Upper lobe of left lung (tissue), 6 donors: ENCODE measurements around the gene OTOF. TPM values are rescaled to one million over a fixed set of nuclear protein-coding genes. Genes with fewer than 3 reads are reported as not detected.
A peak's percentile ranks its signal among the peaks of the same experiment; 100 is the strongest.

Experiments
- ATAC-seq, 2 donors: fragments of 200-7000 bp; cut with Tn5 transposase; one replicate each; pipeline ENCODE4 v1.9.1; 2022; ENCODE audit warnings: mild to moderate bottlenecking in 2 of 2, moderate library complexity in 2 of 2; ENCODE audit not compliant: low FRiP score in 2 of 2
- DNase-seq, 2 donors: peaks; one replicate each; pipeline ENCODE4 v3.0.0-alpha.2; 2019 to 2020
- H3K27ac ChIP-seq, 4 donors: fragments of 200-600 bp; sonication (generic); one replicate each; pipeline ENCODE4 v1.5.1; 2016 to 2019
- H3K27me3 ChIP-seq, 4 donors: fragments of 200-600 bp; sonication (generic); one replicate each; pipeline ENCODE4 v1.5.1; 2017 to 2019
- H3K36me3 ChIP-seq, 4 donors: fragments of 200-600 bp; sonication (generic); one replicate each; pipeline ENCODE4 v1.5.1; 2016 to 2019
- H3K4me1 ChIP-seq, 4 donors: fragments of 200-600 bp; sonication (generic); one replicate each; pipeline ENCODE4 v1.5.1; 2018 to 2019
- H3K4me3 ChIP-seq, 4 donors: fragments of 200-600 bp; sonication (generic); one replicate each; pipeline ENCODE4 v1.5.1; 2017 to 2019; ENCODE audit warnings: mild to moderate bottlenecking in 2 of 4, moderate library complexity in 1 of 4
- H3K9me3 ChIP-seq, 4 donors: fragments of 200-600 bp; sonication (generic); one replicate each; pipeline ENCODE4 v1.5.1; 2018 to 2019
- EP300 ChIP-seq, 4 donors: sonication (generic); formaldehyde crosslinking; IDR thresholded peaks; one replicate each; pipeline ENCODE4 v1.5.1; 2017; ENCODE audit warnings: antibody characterized with exemption in 4 of 4, control low read depth in 2 of 4
- POLR2A ChIP-seq, 4 donors: fragments of 450-650 bp; IDR thresholded peaks; one replicate each; pipeline ENCODE4 v1.5.1; 2016 to 2017; ENCODE audit warnings: antibody characterized with exemption in 4 of 4, mild to moderate bottlenecking in 2 of 4
- POLR2AphosphoS5 ChIP-seq, 2 donors: sonication (generic); formaldehyde crosslinking; IDR thresholded peaks; one replicate each; pipeline ENCODE4 v1.5.1; 2017; ENCODE audit warnings: antibody characterized with exemption in 2 of 2
- WGBS, 2 donors: methylation state at CpG; one replicate each; pipeline ENCODE4 v1.1.5; 2017 to 2018; 5-methylcytosine and 5-hydroxymethylcytosine counted together
- total RNA-seq, 6 donors: library from RNA; depleted of rRNA in 4 of 6; stranded (reverse); fragments of >200 nt in 4 of 6; gene quantifications; one replicate each; pipeline versions ENCODE4 v1.1.0 to v1.2.1, GENCODE V29; 2016 to 2021
- TF ChIP-seq, protein P1 (sequence below), 6 experiments: fragments of 450-650 bp in 4 of 6; fragments of 200-600 bp in 2 of 6; sonication (generic) in 2 of 6; IDR thresholded peaks; one replicate each; pipeline ENCODE4 v1.5.1; 2016 to 2019; ENCODE audit warnings: antibody characterized with exemption in 6 of 6
- donor health status: DM: no; HTN: no; CAD: no; lungs with moderate emphysema.
- donor health status: DM: no; HTN: yes; CAD: no; lungs with severe emphysema.

Gene OTOF
- under 1 TPM in 3 of 6 donors, not detected in 3; 0.10 to 0.15 (median 0.11) TPM for total RNA-seq

DNA sequence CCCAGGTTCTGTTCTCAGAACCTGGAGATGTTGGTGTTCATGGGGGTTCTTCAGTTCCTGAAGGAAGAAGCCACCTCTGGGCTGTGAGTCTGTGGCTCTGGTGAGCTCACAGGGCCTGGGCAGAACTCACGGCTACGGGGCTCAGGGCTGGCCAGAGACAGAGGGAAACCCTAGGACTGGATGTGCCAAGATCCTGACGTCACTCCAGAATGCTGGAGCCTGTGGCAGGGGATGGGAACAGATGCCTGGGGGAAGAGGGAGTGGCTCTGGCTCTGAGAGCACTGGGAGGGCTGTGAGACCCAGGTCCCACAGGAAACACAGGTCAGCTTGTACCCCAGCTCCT lies at the start of gene OTOF:
Gene OTOF (minus strand): TSS at position 214 of the 343 bp plus-strand sequence.
- 45 to 77% methylated on average over 2 to 3 of the region's 3 CpGs for WGBS, 2 donors
- no peaks in the 10 kb centered on the region for H3K27me3 ChIP-seq
- peak in 1 of 2 donors; percentile 65 for ATAC-seq
- H3K4me1 ChIP-seq: no peaks in the 10 kb centered on the region
- DNase-seq: no peak
- H3K27ac ChIP-seq: no peak within 1 kb of the TSS
- TF ChIP-seq POLR2AphosphoS5 (IDR thresholded peaks at IDR 0.05): no peak
- TF ChIP-seq, protein P1, sequence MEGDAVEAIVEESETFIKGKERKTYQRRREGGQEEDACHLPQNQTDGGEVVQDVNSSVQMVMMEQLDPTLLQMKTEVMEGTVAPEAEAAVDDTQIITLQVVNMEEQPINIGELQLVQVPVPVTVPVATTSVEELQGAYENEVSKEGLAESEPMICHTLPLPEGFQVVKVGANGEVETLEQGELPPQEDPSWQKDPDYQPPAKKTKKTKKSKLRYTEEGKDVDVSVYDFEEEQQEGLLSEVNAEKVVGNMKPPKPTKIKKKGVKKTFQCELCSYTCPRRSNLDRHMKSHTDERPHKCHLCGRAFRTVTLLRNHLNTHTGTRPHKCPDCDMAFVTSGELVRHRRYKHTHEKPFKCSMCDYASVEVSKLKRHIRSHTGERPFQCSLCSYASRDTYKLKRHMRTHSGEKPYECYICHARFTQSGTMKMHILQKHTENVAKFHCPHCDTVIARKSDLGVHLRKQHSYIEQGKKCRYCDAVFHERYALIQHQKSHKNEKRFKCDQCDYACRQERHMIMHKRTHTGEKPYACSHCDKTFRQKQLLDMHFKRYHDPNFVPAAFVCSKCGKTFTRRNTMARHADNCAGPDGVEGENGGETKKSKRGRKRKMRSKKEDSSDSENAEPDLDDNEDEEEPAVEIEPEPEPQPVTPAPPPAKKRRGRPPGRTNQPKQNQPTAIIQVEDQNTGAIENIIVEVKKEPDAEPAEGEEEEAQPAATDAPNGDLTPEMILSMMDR (IDR thresholded peaks at IDR 0.05): no peak
- H3K4me3 ChIP-seq: no peak within 1 kb of the TSS
- H3K9me3 ChIP-seq: no peaks in the 10 kb centered on the region
- H3K36me3 ChIP-seq: no peaks in the 10 kb centered on the region

DNA sequence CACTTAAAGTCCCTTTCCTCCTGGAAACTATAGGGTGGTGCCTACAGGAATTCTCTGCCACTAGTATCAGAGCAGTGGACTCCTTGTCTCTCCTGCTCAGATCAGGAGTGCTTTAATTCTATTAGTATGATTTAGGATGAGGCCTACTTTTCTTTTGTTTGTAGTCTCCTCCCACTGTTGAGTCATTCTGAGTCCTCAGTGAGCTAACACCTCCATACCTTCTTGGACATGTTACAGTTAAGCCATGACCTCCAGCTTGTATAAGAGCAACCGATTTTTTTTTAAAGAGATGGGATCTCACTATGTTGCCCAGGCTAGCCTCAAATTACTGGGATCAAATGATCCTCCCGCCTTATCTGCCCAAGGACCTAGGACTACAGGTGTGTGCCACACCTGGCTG lies 48.7 kb upstream of the OTOF start:
- no peaks in the 10 kb centered on the region for H3K9me3 ChIP-seq
- ATAC-seq (no peak), DNase-seq (no peak)
- no peak overlapping the region for H3K27ac ChIP-seq
- H3K36me3 ChIP-seq: no peaks in the 10 kb centered on the region
- 93 to 97% methylated on average over 2 of the region's 2 CpGs for WGBS, 2 donors
- H3K4me1 ChIP-seq: no peaks in the 10 kb centered on the region
- no peaks in the 10 kb centered on the region for H3K27me3 ChIP-seq
- TF ChIP-seq EP300 (IDR thresholded peaks at IDR 0.05): no peak
- no peak for TF ChIP-seq POLR2A (IDR thresholded peaks at IDR 0.05)
- TF ChIP-seq POLR2AphosphoS5 (IDR thresholded peaks at IDR 0.05): no peak
- TF ChIP-seq, protein P1 (IDR thresholded peaks at IDR 0.05): no peak
- H3K4me3 ChIP-seq: no peak overlapping the region

DNA sequence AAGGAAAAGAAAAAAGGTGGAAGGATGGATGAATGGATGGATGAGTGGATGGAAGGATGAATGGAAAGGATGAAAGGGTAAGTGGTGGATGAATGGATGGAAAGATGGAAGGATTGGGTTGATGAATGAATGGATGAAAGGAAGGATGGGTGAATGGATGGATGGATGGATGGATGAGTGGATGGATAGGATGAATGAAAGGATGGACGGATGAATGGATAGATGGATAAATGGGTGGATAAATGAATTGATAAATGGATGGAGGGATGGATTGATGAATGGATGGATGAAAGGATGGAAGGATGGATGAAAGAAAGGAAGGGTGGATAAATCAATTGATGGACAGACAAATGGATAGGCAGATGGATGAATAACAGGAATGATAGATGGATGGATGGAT lies 48.2 kb upstream of the OTOF start:
- DNase-seq (no peak), ATAC-seq (no peak)
- Histone ChIP-seq H3K4me1 (no peaks in the 10 kb centered on the region), H3K4me3 (no peak overlapping the region), H3K9me3 (no peaks in the 10 kb centered on the region), H3K27ac (no peak overlapping the region), H3K36me3 (no peaks in the 10 kb centered on the region), H3K27me3 (no peaks in the 10 kb centered on the region)
- 81 to 86% methylated on average over 1 of the region's 1 CpG for WGBS, 2 donors
- TF ChIP-seq POLR2A (IDR thresholded peaks at IDR 0.05) (no peak), POLR2AphosphoS5 (IDR thresholded peaks at IDR 0.05) (no peak), EP300 (IDR thresholded peaks at IDR 0.05) (no peak)
- TF ChIP-seq, protein P1 (IDR thresholded peaks at IDR 0.05): no peak

DNA sequence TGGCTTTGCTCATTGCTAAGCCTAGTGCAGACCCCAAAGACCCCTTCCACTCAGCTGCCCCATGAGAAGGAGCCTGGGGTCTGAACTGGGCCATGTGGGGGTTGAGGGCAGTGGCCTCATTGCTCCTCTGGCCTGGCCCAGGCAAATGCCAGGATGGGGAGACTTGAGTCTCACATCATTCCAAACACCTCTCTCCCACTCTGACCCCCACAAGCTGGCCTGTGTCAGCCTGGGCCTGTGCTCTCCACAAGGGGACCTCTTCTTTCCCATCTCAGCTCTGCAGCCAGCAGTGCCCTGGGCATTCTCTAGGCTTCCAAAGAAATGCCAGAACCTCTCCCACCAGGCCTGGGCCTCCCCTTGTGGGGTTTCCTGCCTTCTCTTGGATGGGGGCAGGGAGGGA lies 45.8 kb upstream of the OTOF start:
- ATAC-seq (no peak), DNase-seq (no peak)
- Histone ChIP-seq H3K9me3 (no peaks in the 10 kb centered on the region), H3K4me3 (no peak overlapping the region), H3K27ac (no peak overlapping the region), H3K27me3 (no peaks in the 10 kb centered on the region), H3K36me3 (no peaks in the 10 kb centered on the region), H3K4me1 (no peaks in the 10 kb centered on the region)
- TF ChIP-seq POLR2A (IDR thresholded peaks at IDR 0.05) (no peak), POLR2AphosphoS5 (IDR thresholded peaks at IDR 0.05) (no peak), EP300 (IDR thresholded peaks at IDR 0.05) (no peak)
- TF ChIP-seq, protein P1 (IDR thresholded peaks at IDR 0.05): no peak

DNA sequence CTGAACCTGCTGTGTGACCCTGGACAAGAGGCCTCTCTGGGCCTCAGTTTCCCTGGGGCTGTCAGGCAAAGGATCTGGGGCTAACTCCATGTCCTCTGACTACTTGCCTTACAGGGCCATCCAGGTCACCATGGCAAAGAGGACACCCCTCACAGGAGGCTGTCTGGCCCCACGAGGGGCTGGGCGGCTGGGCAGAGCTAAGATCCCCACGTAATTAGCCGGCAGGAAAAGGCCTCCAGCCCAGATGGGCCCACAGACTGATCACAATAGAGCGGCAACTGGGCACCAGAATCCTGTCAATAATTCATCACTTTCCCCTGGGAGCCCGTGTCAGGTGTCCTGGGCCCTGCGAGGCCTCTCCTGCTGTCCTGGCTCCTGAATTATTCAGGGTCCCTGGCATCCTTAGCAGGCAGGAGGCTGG lies 44.8 kb upstream of the OTOF start:
- peak in 1 of 2 donors; percentile 48 for DNase-seq
- no peaks in the 10 kb centered on the region for H3K27me3 ChIP-seq
- TF ChIP-seq EP300 (IDR thresholded peaks at IDR 0.05) (no peak), POLR2A (IDR thresholded peaks at IDR 0.05) (no peak), POLR2AphosphoS5 (IDR thresholded peaks at IDR 0.05) (no peak)
- TF ChIP-seq, protein P1 (IDR thresholded peaks at IDR 0.05): no peak
- no peaks in the 10 kb centered on the region for H3K4me1 ChIP-seq
- no peaks in the 10 kb centered on the region for H3K36me3 ChIP-seq
- H3K9me3 ChIP-seq: no peaks in the 10 kb centered on the region
- no peak overlapping the region for H3K27ac ChIP-seq
- no peak for ATAC-seq
- H3K4me3 ChIP-seq: no peak overlapping the region
- WGBS, 2 donors: 77 to 90% methylated on average over 3 to 7 of the region's 7 CpGs
